Heart right ventricle (tissue), 16 donors: ENCODE measurements around the gene BRF1. TPM values are rescaled to one million over a fixed set of nuclear protein-coding genes. Genes with fewer than 3 reads are reported as not detected.

Source experiments
- ATAC-seq, 8 donors: fragments of 200-7000 bp; cut with Tn5 transposase; one replicate each; pipeline ENCODE4 v1.9.1; 2020; ENCODE audit warnings: mild to moderate bottlenecking in 8 of 8, moderate library complexity in 8 of 8, moderate number of reproducible peaks in 1 of 8
- DNase-seq, 2 donors: peaks; one replicate each; pipeline ENCODE4 v3.0.0-alpha.2; 2020
- H3K27ac ChIP-seq, 10 donors: fragments of 200-600 bp; sonication (generic) in 2 of 10; one replicate each; pipeline versions ENCODE4 v1.5.0 to v1.8.0; 2020 to 2022; ENCODE audit warnings: mild to moderate bottlenecking in 3 of 10
- H3K27me3 ChIP-seq, 7 donors: fragments of 200-600 bp; one replicate each; pipeline ENCODE4 v1.8.0; 2021 to 2022; ENCODE audit warnings: mild to moderate bottlenecking in 2 of 7
- H3K36me3 ChIP-seq, 9 donors: fragments of 200-600 bp; sonication (generic) in 1 of 9; one replicate each; pipeline versions ENCODE4 v1.5.0 to v1.8.0; 2020 to 2022; ENCODE audit warnings: mild to moderate bottlenecking in 2 of 9
- H3K4me1 ChIP-seq, 9 donors: fragments of 200-600 bp; sonication (generic) in 1 of 9; one replicate each; pipeline versions ENCODE4 v1.5.0 to v1.8.0; 2020 to 2022; ENCODE audit warnings: mild to moderate bottlenecking in 4 of 9
- H3K4me3 ChIP-seq, 10 donors: fragments of 200-600 bp; sonication (generic) in 2 of 10; one replicate each; pipeline versions ENCODE4 v1.5.0 to v1.8.0; 2020 to 2022; ENCODE audit warnings: mild to moderate bottlenecking in 7 of 10, moderate library complexity in 2 of 10
- H3K9me3 ChIP-seq, 11 donors: fragments of 200-600 bp in 10 of 11; sonication (generic) in 2 of 11; one replicate each; pipeline versions ENCODE4 v1.5.0 to v1.8.0; 2013 to 2022; ENCODE audit warnings: mild to moderate bottlenecking in 2 of 11, control low read depth in 1 of 11, moderate library complexity in 1 of 11
- CTCF ChIP-seq, 9 donors: fragments of 200-600 bp; sonication (generic) in 2 of 9; IDR thresholded peaks; one replicate each; pipeline versions ENCODE4 v1.5.0 to v1.8.0; 2021 to 2022; ENCODE audit warnings: antibody characterized with exemption in 9 of 9, mild to moderate bottlenecking in 5 of 9, moderate library complexity in 1 of 9
- WGBS, 2 donors: extraction: QIAGEN DNeasy Blood & Tissue Kit; methylation state at CpG; one replicate each; pipeline ENCODE4 v1.1.7; 2013; ENCODE audit warnings: inconsistent platforms in 1 of 2; 5-methylcytosine and 5-hydroxymethylcytosine counted together
- intact Hi-C, 10 donors: fragments of 100-400 bp; cut with DNase I; formaldehyde crosslinking; loops; one replicate each; pipeline versions ENCODE4 v1.11.1 to v1.14.2; 2022
- polyA plus RNA-seq, 2 donors: library from polyadenylated mRNA; stranded (reverse); fragments of 200-250 nt; gene quantifications; one replicate each; pipeline ENCODE4 v1.2.3, GENCODE V29; 2013
- total RNA-seq, 10 donors: library from RNA; stranded (reverse); fragmentation: NEBNext Ultra II Directional in 3 of 10; extraction: Animal tissue kit (Norgen Biotek cat#: 25700) in 3 of 10; gene quantifications; one replicate each; pipeline versions ENCODE4 v1.2.1 to v1.2.4, GENCODE V29; 2021 to 2023
- donor health status: Arrhythmogenic right ventricular cardiomyopathy.
- donor health status: ischemic (EF 13 %, LVEDD 7.1; RV severe dilation, severe dysfunction).
- donor health status: healthy with polysubstance abuse.
- donor health status: DM: no; HTN: yes; CAD: no.
- donor health status: DM: no; HTN: no; CAD: no.
- donor health status: ischemic (EF 25% LVEDD 6.9; RV normal size, moderate dysfunction).
- donor health status: ischemic (EF 25% LVEDD 5.7; RV mildly dilated, moderate dysfunction).
- donor health status: healthy.
- donor health status: DM: yes; HTN: yes; CAD: no.
- donor health status: Ischemic cardiomyopathy.
- donor health status: ischemic (EF 35%, LVEDD 5.7; RV mildly dilated, moderate dysfunction).
- donor health status: nonischemic (EF 11% LVEDD 7.7; RV severe dilation, severe dysfunction).
- donor health status: DM: yes; HTN: yes; CAD: no.
- donor health status: PGD.
- donor health status: ischemic (EF 29% LVEDD 5.4; RV normal size, mild dysfunction).
- donor health status: nonischemic (EF 23%, LVEDD 6.1; RV moderate dilation, normal function).

BRF1 gene
- total and polyA plus RNA-seq, 12 donors = 12.7 to 30.8 (median 16.2) TPM

GRCh38 chr14:105214324-105214915 is 86.4 kb downstream of the BRF1 start:
- WGBS, 2 donors = 89% methylated on average over 14 of the region's 14 CpGs
- Histone ChIP-seq H3K27ac (no peak overlapping the region), H3K4me1 (no peaks in the 10 kb centered on the region), H3K4me3 (no peak overlapping the region), H3K9me3 (no peaks in the 10 kb centered on the region), H3K27me3 (no peaks in the 10 kb centered on the region), H3K36me3 (peaks cover 0 to 76% (median 31%) of the 10 kb centered on the region in 9 donors)
- no peak for ATAC-seq
- DNase-seq = no peak
- intact Hi-C loops = loop anchor here in 1 of 10 donors (10.0 kb wide), 1 partner anchor 50 kb away; no protein-coding TSS in a partner anchor
- TF ChIP-seq CTCF (IDR thresholded peaks at IDR 0.05) = no peak

DNA sequence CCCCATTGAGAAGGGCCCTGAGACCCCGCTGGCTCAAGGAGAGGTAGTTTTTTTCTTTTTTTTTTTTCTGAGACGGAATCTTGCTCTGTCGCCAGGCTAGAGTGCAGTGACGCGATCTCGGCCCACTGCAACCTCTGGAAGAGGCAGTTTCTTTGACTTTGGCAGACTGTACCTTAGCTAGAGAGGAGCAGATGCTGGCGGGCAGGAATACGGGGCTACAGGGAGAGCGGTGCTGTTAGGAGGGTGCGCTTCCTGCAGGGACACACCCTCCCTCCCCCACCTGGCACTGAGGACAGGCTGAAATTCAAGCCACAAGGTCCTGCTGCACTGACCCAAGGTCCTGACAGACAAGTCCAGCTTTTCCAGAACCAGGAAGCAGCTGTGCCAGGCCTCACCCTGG is 87.4 kb downstream of the BRF1 start:
- TF ChIP-seq CTCF (IDR thresholded peaks at IDR 0.05) = no peak
- intact Hi-C loops = loop anchor here in 2 of 10 donors (1.0 to 10.0 kb wide), 2 partner anchors 51 to 314 kb away; no protein-coding TSS in a partner anchor
- no peak for DNase-seq
- H3K27me3 ChIP-seq = no peaks in the 10 kb centered on the region
- no peak overlapping the region for H3K4me3 ChIP-seq
- H3K4me1 ChIP-seq = no peaks in the 10 kb centered on the region
- H3K36me3 ChIP-seq = peaks cover 0 to 71% (median 21%) of the 10 kb centered on the region in 9 donors
- ATAC-seq = no peak
- no peak overlapping the region for H3K27ac ChIP-seq
- 90 to 92% methylated on average over 10 of the region's 10 CpGs for WGBS, 2 donors
- no peaks in the 10 kb centered on the region for H3K9me3 ChIP-seq

DNA sequence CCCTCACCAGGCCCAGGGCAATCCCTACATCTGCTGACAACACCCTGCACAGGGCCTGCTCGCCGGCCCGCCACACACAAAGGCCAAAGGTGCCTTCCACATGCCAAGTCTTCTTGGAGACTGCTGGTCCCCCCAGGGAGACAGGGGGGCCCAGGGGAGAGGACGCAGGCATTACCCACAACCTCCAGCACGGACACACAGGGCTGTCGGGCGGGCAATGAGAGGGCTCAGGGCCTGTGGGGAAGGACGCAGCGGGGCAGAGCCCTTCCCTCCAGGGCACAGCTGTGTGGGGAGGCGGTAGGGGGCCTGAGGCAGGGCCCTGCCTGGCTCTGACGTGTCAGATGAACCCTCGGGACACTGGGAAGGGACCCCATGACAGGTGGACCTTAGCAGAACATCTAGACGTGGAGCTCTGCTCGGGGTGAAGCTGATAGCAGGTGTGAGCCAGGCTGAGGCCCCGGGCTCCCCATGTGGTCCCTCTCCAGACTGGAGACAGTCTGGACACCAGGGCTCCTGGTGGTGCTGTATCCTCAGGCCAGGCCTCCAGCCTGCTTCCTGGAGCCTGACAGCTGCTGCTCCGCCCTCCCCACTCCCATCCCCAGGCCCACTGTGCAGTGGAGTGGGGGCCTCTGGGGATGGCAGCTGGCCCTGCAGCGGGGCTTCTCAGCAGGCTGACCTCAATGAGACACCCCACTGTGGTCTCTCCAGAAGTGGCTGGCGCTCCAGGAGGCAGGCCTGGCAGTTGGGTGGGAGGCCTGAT is 88.1 kb downstream of the BRF1 start:
- H3K36me3 ChIP-seq = peaks cover 0 to 64% (median 15%) of the 10 kb centered on the region in 9 donors
- peaks cover 0 to 2% (median 0%) of the 10 kb centered on the region in 9 donors for H3K4me1 ChIP-seq
- no peak for TF ChIP-seq CTCF (IDR thresholded peaks at IDR 0.05)
- intact Hi-C loops = loop anchor here in 2 of 10 donors (1.0 to 10.0 kb wide), 2 partner anchors 52 to 315 kb away; no protein-coding TSS in a partner anchor
- H3K27me3 ChIP-seq = no peaks in the 10 kb centered on the region
- no peak for ATAC-seq
- no peak for DNase-seq
- no peak overlapping the region for H3K27ac ChIP-seq
- H3K4me3 ChIP-seq = no peak overlapping the region
- no peaks in the 10 kb centered on the region for H3K9me3 ChIP-seq
- 87 to 92% methylated on average over 18 of the region's 18 CpGs for WGBS, 2 donors

GRCh38 chr14:105211758-105212089 is 89.1 kb downstream of the BRF1 start:
- no peak for DNase-seq
- no peak for ATAC-seq
- H3K4me1 ChIP-seq = peaks cover 5 to 12% (median 9%) of the 10 kb centered on the region in 9 donors
- H3K36me3 ChIP-seq = peaks cover 0 to 54% (median 7%) of the 10 kb centered on the region in 9 donors
- H3K4me3 ChIP-seq = no peak overlapping the region
- H3K9me3 ChIP-seq = no peaks in the 10 kb centered on the region
- WGBS, 2 donors = 83 to 89% methylated on average over 9 of the region's 9 CpGs
- no peaks in the 10 kb centered on the region for H3K27me3 ChIP-seq
- no peak for TF ChIP-seq CTCF (IDR thresholded peaks at IDR 0.05)
- intact Hi-C loops = loop anchor here in 1 of 10 donors (10.0 kb wide), 1 partner anchor 53 kb away; no protein-coding TSS in a partner anchor
- H3K27ac ChIP-seq = no peak overlapping the region
